ENCODE measurements around the gene SMIM7. TPM values are rescaled to one million over a fixed set of nuclear protein-coding genes. Genes with fewer than 3 reads are reported as not detected.

Gene SMIM7
- total and polyA plus RNA-seq, 2 of the 13 experiments (the other 11 are each of a cell fraction or from before 2014, with no cell fraction given): 55.7 to 74.9 TPM

- no peak; the same call in 1 of the 2 replicates for TF ChIP-seq ZNF318 (CRISPR knock-in tag; IDR thresholded peaks at IDR 0.05)
- peak; percentile 97 for TF ChIP-seq POLR2AphosphoS5 (IDR thresholded peaks at IDR 0.05; ENCODE audit: low read depth, low read length)
- peak; percentile 90 for TF ChIP-seq PHF20 (CRISPR knock-in tag; IDR thresholded peaks at IDR 0.05)
- peak; percentile 94 for TF ChIP-seq GABPA (IDR thresholded peaks at IDR 0.05; ENCODE audit: low read depth, low read length)
- peak; percentile 99 for TF ChIP-seq GABPA (CRISPR knock-in tag; IDR thresholded peaks at IDR 0.05; ENCODE audit: low read depth)
- TF ChIP-seq CREB3 (CRISPR knock-in tag; IDR thresholded peaks at IDR 0.05): 0 out of 2 replicates have a peak, but pooled peaks have one; percentile 35
- TF ChIP-seq GTF3A (CRISPR knock-in tag; conservative IDR thresholded peaks at IDR 0.05): no peak
- TF ChIP-seq ZZZ3 (CRISPR knock-in tag; IDR thresholded peaks at IDR 0.05; ENCODE audit: borderline replicate concordance): peak; percentile 13; the same call in 1 of the 2 replicates
- TF ChIP-seq TEAD2 (CRISPR knock-in tag; IDR thresholded peaks at IDR 0.05): no peak
- TF ChIP-seq SNAPC5 (CRISPR knock-in tag; IDR thresholded peaks at IDR 0.05; ENCODE audit: borderline replicate concordance): no peak
- TF ChIP-seq ZNF160 (CRISPR knock-in tag; IDR thresholded peaks at IDR 0.05): no peak
- no peak for TF ChIP-seq POLR2AphosphoS2 (IDR thresholded peaks at IDR 0.05; ENCODE audit: low read depth, low read length)
- no peak; the same call in 1 of the 2 replicates for TF ChIP-seq SAFB2 (CRISPR knock-in tag; IDR thresholded peaks at IDR 0.05; ENCODE audit: borderline replicate concordance, low read depth)
- TF ChIP-seq TBX3 (IDR thresholded peaks at IDR 0.05; ENCODE audit: borderline replicate concordance): no peak
Observed at GRCh38 chr19:16659832-16660708, at the start of gene SMIM7 (continued).
